ENCODE measurements around the gene ADPRS.

The ADPRS gene

DNA sequence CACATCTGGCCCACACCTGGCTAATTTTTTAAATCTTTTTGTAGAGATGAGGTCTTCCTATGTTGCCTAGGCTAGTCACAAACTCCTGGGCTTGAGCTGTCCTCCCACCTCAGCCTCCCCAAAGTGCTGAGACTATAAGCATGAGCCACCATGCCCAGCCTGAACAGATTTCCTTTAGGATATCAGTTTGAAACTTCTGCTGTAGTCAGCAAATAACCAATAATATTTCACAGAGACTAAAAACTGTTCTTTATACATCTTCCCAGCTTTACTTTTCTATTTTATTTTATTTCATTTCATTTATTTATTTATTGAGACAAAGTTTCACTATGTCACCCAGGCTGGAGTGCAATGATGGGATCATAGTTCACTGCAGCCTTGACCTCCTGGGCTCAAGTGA is 34.7 kb upstream of the ADPRS start:
- Histone ChIP-seq H3K79me2 (ENCODE audit: insufficient read depth, low read length) (no peaks in the 10 kb centered on the region), H3K4me2 (ENCODE audit: low read depth, low read length, poor library complexity, severe bottlenecking) (no peak overlapping the region), H3F3A (ENCODE audit: low read depth) (no peaks in the 10 kb centered on the region), H4K20me1 (ENCODE audit: insufficient read depth, low read length, poor library complexity, severe bottlenecking) (no peaks in the 10 kb centered on the region), H3K36me3 (ENCODE audit: insufficient read depth, low read length) (peaks cover 5% of the 10 kb centered on the region; the same call in 1 of the 2 replicates), H3K9me2 (replicated peaks; ENCODE audit: low read depth, low read length) (no peaks in the 10 kb centered on the region), H3K9ac (ENCODE audit: low read depth, low read length, poor library complexity, severe bottlenecking) (no peak overlapping the region), H3K27me3 (ENCODE audit: insufficient read depth, low read length, poor library complexity, severe bottlenecking) (no peaks in the 10 kb centered on the region), H3K4me1 (ENCODE audit: insufficient read depth, low read length, poor library complexity, severe bottlenecking) (no peaks in the 10 kb centered on the region), H3K9me3 (ENCODE audit: insufficient read depth, low read depth, low read length) (no peaks in the 10 kb centered on the region), H3K4me3 (ENCODE audit: low read length, poor library complexity, severe bottlenecking) (no peak overlapping the region), H2AFZ (ENCODE audit: low read length) (no peak overlapping the region)
- TF ChIP-seq, protein P1, sequence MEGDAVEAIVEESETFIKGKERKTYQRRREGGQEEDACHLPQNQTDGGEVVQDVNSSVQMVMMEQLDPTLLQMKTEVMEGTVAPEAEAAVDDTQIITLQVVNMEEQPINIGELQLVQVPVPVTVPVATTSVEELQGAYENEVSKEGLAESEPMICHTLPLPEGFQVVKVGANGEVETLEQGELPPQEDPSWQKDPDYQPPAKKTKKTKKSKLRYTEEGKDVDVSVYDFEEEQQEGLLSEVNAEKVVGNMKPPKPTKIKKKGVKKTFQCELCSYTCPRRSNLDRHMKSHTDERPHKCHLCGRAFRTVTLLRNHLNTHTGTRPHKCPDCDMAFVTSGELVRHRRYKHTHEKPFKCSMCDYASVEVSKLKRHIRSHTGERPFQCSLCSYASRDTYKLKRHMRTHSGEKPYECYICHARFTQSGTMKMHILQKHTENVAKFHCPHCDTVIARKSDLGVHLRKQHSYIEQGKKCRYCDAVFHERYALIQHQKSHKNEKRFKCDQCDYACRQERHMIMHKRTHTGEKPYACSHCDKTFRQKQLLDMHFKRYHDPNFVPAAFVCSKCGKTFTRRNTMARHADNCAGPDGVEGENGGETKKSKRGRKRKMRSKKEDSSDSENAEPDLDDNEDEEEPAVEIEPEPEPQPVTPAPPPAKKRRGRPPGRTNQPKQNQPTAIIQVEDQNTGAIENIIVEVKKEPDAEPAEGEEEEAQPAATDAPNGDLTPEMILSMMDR (conservative IDR thresholded peaks at IDR 0.05; ENCODE audit: low read length): no peak
- TF ChIP-seq EZH2phosphoT487 (IDR thresholded peaks at IDR 0.05; ENCODE audit: borderline replicate concordance): no peak

DNA sequence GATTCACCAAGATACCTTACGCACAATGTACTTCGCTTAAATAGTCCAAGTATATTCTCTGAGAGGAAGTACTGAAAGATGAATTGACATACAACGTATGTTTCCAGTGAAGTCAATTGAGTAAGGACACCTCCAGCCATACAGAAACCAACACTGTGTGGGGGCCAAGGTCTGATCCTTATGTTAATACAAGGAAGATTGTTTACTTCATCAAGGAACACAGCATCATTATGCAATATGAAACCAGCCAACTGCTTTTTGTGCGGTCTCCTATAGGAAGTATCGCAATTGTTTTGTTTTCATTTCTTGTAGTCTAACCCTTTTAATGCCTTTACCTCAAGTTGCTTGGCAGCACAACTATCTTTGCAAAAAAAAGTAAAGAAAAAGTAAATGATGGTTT is 33.0 kb upstream of the ADPRS start:
- Histone ChIP-seq H3F3A (ENCODE audit: low read depth) (no peaks in the 10 kb centered on the region), H3K9me2 (replicated peaks; ENCODE audit: low read depth, low read length) (no peaks in the 10 kb centered on the region), H3K4me3 (ENCODE audit: low read length, poor library complexity, severe bottlenecking) (no peak overlapping the region), H3K9ac (ENCODE audit: low read depth, low read length, poor library complexity, severe bottlenecking) (no peak overlapping the region), H3K4me1 (ENCODE audit: insufficient read depth, low read length, poor library complexity, severe bottlenecking) (no peaks in the 10 kb centered on the region), H3K27me3 (ENCODE audit: insufficient read depth, low read length, poor library complexity, severe bottlenecking) (no peaks in the 10 kb centered on the region), H3K79me2 (ENCODE audit: insufficient read depth, low read length) (no peaks in the 10 kb centered on the region), H3K9me3 (ENCODE audit: insufficient read depth, low read depth, low read length) (no peaks in the 10 kb centered on the region), H3K4me2 (ENCODE audit: low read depth, low read length, poor library complexity, severe bottlenecking) (no peak overlapping the region), H2AFZ (ENCODE audit: low read length) (no peak overlapping the region), H4K20me1 (ENCODE audit: insufficient read depth, low read length, poor library complexity, severe bottlenecking) (no peaks in the 10 kb centered on the region), H3K36me3 (ENCODE audit: insufficient read depth, low read length) (peaks cover 5% of the 10 kb centered on the region; the same call in 1 of the 2 replicates)
- TF ChIP-seq EZH2phosphoT487 (IDR thresholded peaks at IDR 0.05; ENCODE audit: borderline replicate concordance): no peak
- TF ChIP-seq, protein P1 (conservative IDR thresholded peaks at IDR 0.05; ENCODE audit: low read length): no peak

DNA sequence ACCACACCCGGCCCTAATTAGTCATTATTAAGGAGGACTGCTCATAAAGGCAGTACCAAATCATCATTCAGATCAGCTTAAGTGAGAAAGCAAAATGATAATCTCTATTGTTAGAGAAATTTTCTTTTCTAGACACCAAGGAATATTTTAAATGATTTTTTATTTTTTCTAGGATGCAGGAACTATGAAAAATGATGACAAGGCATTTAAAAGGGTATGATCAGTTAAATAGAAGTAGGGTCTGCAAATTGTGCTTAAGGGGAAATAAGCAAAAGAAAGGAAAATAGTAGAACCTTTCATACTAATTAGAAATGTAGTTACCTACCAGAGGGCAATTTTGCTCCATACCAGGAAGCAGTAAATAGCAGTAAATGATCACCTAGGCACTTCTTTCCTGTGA is 26.4 kb upstream of the ADPRS start:
- no peaks in the 10 kb centered on the region for H3K79me2 ChIP-seq (ENCODE audit: insufficient read depth, low read length)
- TF ChIP-seq, protein P1 (conservative IDR thresholded peaks at IDR 0.05; ENCODE audit: low read length): no peak
- no peak for TF ChIP-seq EZH2phosphoT487 (IDR thresholded peaks at IDR 0.05; ENCODE audit: borderline replicate concordance)
- no peaks in the 10 kb centered on the region for H3K4me1 ChIP-seq (ENCODE audit: insufficient read depth, low read length, poor library complexity, severe bottlenecking)
- H3K4me3 ChIP-seq (ENCODE audit: low read length, poor library complexity, severe bottlenecking): no peak overlapping the region
- H2AFZ ChIP-seq (ENCODE audit: low read length): no peak overlapping the region
- no peaks in the 10 kb centered on the region for H3F3A ChIP-seq (ENCODE audit: low read depth)
- H3K36me3 ChIP-seq (ENCODE audit: insufficient read depth, low read length): no peaks in the 10 kb centered on the region
- H3K27me3 ChIP-seq (ENCODE audit: insufficient read depth, low read length, poor library complexity, severe bottlenecking): no peaks in the 10 kb centered on the region
- no peak overlapping the region for H3K4me2 ChIP-seq (ENCODE audit: low read depth, low read length, poor library complexity, severe bottlenecking)
- H4K20me1 ChIP-seq (ENCODE audit: insufficient read depth, low read length, poor library complexity, severe bottlenecking): no peaks in the 10 kb centered on the region
- no peak overlapping the region for H3K9ac ChIP-seq (ENCODE audit: low read depth, low read length, poor library complexity, severe bottlenecking)
- no peaks in the 10 kb centered on the region for H3K9me3 ChIP-seq (ENCODE audit: insufficient read depth, low read depth, low read length)
- no peaks in the 10 kb centered on the region for H3K9me2 ChIP-seq (replicated peaks; ENCODE audit: low read depth, low read length)

Data from Loucy (cell line).